ENCODE results near the gene MFSD6. TPM values are rescaled to one million over a fixed set of nuclear protein-coding genes. Genes with fewer than 3 reads are reported as not detected.
"Not testable (repeated sequence)": the region's sequence is repeated elsewhere in the genome, so short reads cannot be mapped to it uniquely, and the experiment has no call there.

The MFSD6 gene
- total RNA-seq, 1 donor from 2014 or later: 37.4 TPM

DNA sequence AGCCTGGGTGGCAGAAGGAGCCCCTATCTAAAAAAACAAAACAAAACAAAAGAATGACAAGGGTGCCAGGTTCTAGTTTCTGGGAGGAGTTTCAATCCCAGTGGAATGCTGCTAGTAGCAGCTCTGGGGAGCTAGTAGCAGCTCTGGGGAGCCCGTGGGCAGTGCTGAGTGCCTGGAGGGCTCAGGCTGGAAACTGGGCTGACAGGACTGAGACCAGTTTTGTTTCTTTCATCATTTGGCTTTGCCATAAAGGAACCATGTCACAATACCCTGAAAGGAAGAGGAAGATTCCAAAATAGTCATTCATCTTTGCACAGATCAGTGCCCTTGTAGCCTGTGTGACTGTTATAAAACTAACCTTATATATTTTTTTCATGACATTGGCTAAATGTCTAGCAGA lies 10.6 kb downstream of the MFSD6 start:
- Histone ChIP-seq H3K36me3 (ENCODE audit: control insufficient read depth, insufficient read depth, low read length) (peaks cover 2% of the 10 kb centered on the region), H3K27me3 (ENCODE audit: control insufficient read depth, insufficient read depth, low read length) (no peaks in the 10 kb centered on the region), H3K4me3 (ENCODE audit: low read depth, low read length) (no peak overlapping the region)
- FAIRE-seq (no peak), DNase-seq (ENCODE audit: low read depth) (peak; percentile 31)
- TF ChIP-seq, protein P1, sequence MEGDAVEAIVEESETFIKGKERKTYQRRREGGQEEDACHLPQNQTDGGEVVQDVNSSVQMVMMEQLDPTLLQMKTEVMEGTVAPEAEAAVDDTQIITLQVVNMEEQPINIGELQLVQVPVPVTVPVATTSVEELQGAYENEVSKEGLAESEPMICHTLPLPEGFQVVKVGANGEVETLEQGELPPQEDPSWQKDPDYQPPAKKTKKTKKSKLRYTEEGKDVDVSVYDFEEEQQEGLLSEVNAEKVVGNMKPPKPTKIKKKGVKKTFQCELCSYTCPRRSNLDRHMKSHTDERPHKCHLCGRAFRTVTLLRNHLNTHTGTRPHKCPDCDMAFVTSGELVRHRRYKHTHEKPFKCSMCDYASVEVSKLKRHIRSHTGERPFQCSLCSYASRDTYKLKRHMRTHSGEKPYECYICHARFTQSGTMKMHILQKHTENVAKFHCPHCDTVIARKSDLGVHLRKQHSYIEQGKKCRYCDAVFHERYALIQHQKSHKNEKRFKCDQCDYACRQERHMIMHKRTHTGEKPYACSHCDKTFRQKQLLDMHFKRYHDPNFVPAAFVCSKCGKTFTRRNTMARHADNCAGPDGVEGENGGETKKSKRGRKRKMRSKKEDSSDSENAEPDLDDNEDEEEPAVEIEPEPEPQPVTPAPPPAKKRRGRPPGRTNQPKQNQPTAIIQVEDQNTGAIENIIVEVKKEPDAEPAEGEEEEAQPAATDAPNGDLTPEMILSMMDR (IDR thresholded peaks at IDR 0.05; ENCODE audit: insufficient read depth, low read length, severe bottlenecking): no peak

- TF ChIP-seq, protein P1 (IDR thresholded peaks at IDR 0.05; ENCODE audit: insufficient read depth, low read length, severe bottlenecking): no peak
- DNase-seq (ENCODE audit: low read depth) (no peak), FAIRE-seq (no peak)
- Histone ChIP-seq H3K27me3 (ENCODE audit: control insufficient read depth, insufficient read depth, low read length) (no peaks in the 10 kb centered on the region), H3K4me3 (ENCODE audit: low read depth, low read length) (no peak overlapping the region), H3K36me3 (ENCODE audit: control insufficient read depth, insufficient read depth, low read length) (peaks cover 2% of the 10 kb centered on the region)
Measured at GRCh38 chr2:190420801-190421200, 12.6 kb downstream of the MFSD6 start.

DNA sequence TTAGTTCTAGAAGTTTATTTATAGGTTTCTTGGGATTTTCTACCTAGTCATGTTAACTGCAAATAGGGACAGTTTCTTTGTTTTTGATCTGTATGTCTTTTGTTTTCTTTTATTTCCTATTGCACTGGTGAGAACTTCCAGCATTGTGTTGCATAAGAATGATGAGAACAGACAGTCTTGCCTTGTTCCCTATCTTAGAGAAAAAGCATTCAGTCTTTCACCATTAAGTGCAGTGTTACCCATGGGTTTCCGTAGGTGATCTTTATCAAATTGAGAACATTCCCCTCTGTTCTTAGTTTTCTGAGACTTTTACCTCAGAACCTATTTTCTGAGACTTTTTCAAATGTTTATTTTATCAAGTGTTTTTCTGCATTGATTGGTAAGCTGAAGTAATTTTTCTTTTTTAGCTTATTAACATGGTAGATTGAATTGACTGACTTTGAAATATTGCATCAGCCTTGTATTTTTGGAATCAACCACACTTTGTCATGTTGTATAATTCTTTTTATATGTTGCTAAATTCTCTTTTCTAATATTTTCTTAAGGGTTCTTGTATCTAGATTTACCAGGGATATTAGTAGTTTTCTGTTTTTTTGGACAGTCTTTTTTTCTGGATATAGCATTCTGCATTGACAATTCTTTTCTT lies 17.2 kb downstream of the MFSD6 start:
- H3K36me3 ChIP-seq (ENCODE audit: control insufficient read depth, insufficient read depth, low read length): peaks cover 2% of the 10 kb centered on the region
- no peak overlapping the region for H3K4me3 ChIP-seq (ENCODE audit: low read depth, low read length)
- no peaks in the 10 kb centered on the region for H3K27me3 ChIP-seq (ENCODE audit: control insufficient read depth, insufficient read depth, low read length)
- DNase-seq (ENCODE audit: low read depth): no peak
- FAIRE-seq: no peak
- TF ChIP-seq, protein P1 (IDR thresholded peaks at IDR 0.05; ENCODE audit: insufficient read depth, low read length, severe bottlenecking): no peak

- TF ChIP-seq, protein P1 (IDR thresholded peaks at IDR 0.05; ENCODE audit: insufficient read depth, low read length, severe bottlenecking): no peak
- no peak for DNase-seq (ENCODE audit: low read depth)
- peaks cover 2% of the 10 kb centered on the region for H3K36me3 ChIP-seq (ENCODE audit: control insufficient read depth, insufficient read depth, low read length)
- H3K27me3 ChIP-seq (ENCODE audit: control insufficient read depth, insufficient read depth, low read length): no peaks in the 10 kb centered on the region
- FAIRE-seq: no peak
- no peak overlapping the region for H3K4me3 ChIP-seq (ENCODE audit: low read depth, low read length)
Measured at GRCh38 chr2:190425883-190426658, 17.9 kb downstream of the MFSD6 start.

GRCh38 chr2:190430866-190431265 lies 22.7 kb downstream of the MFSD6 start:
- not testable (repeated sequence) for H3K36me3 ChIP-seq (ENCODE audit: control insufficient read depth, insufficient read depth, low read length); H3K27me3 ChIP-seq (ENCODE audit: control insufficient read depth, insufficient read depth, low read length); H3K4me3 ChIP-seq (ENCODE audit: low read depth, low read length); FAIRE-seq; DNase-seq (ENCODE audit: low read depth)

DNA sequence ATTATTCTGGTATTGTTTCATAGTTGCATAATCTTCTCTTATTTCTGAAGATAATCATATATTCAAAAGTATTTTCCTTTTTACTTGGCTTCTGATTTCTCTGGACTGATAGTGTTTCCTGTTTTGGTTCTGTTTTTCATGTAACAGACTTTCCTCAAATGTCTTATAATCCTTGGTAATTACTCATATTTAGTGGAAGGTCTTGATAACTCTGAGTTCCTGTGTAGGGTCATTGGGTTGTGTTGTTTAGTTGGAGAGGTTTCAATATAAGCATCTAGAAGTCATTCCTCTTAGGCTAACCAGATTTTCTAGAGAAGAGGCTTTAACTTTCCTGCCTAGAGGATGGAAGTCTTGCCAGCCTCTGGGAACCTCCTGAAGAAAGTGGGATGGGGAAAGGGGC lies 23.8 kb downstream of the MFSD6 start:
- Histone ChIP-seq H3K27me3 (ENCODE audit: control insufficient read depth, insufficient read depth, low read length) (no peaks in the 10 kb centered on the region), H3K4me3 (ENCODE audit: low read depth, low read length) (no peak overlapping the region), H3K36me3 (ENCODE audit: control insufficient read depth, insufficient read depth, low read length) (peaks cover 5% of the 10 kb centered on the region)
- TF ChIP-seq, protein P1 (IDR thresholded peaks at IDR 0.05; ENCODE audit: insufficient read depth, low read length, severe bottlenecking): no peak
- no peak for FAIRE-seq
- no peak for DNase-seq (ENCODE audit: low read depth)
